ENCODE data around the gene PCP4L1.

DNA sequence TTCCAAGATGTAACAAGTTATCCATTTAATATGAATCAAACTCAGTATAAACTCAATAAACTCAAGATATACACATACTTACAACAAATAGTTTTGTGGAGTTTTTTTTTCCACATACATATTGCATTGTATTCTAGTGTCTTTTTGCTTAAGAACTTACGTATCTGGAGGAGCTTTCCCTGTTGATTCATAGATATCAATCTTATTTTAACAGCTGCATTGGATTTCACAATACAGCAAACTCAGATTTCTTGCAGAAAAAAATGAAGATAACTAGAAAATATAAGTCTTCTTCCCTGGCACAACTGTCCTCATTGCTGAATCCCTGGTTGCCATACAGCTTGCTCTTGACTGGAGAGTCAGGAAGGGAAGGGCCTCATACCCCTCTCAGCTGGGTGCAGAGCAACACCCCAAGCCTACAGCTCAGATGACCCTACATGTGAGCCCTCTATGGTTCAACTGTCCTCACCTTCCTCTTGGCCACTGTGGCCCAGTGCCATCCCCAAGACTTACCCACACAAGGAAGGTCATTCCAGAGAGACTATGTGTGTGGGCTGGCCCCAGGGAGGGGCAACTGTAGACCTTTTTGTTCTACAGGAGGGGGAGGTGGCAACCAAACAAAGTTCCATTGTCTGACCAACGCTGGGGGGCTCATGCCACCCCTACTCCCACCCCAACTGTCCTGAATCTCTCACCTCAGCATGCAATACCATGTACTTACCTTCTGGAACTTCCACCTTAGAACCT lies 49.5 kb downstream of the PCP4L1 start:
- no peak for TF ChIP-seq POLR2AphosphoS5 (IDR thresholded peaks at IDR 0.05; ENCODE audit: low read depth)
- TF ChIP-seq, protein P1, sequence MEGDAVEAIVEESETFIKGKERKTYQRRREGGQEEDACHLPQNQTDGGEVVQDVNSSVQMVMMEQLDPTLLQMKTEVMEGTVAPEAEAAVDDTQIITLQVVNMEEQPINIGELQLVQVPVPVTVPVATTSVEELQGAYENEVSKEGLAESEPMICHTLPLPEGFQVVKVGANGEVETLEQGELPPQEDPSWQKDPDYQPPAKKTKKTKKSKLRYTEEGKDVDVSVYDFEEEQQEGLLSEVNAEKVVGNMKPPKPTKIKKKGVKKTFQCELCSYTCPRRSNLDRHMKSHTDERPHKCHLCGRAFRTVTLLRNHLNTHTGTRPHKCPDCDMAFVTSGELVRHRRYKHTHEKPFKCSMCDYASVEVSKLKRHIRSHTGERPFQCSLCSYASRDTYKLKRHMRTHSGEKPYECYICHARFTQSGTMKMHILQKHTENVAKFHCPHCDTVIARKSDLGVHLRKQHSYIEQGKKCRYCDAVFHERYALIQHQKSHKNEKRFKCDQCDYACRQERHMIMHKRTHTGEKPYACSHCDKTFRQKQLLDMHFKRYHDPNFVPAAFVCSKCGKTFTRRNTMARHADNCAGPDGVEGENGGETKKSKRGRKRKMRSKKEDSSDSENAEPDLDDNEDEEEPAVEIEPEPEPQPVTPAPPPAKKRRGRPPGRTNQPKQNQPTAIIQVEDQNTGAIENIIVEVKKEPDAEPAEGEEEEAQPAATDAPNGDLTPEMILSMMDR (IDR thresholded peaks at IDR 0.05; ENCODE audit: insufficient read depth, low read length): no peak

Measured in HL-60 (cell line).